ENCODE data around the gene GRM7.

GRM7 gene

GRCh38 chr3:7518026-7518425, 657.1 kb downstream of the GRM7 start:
- DNase-seq, result peak; percentile 4

DNA sequence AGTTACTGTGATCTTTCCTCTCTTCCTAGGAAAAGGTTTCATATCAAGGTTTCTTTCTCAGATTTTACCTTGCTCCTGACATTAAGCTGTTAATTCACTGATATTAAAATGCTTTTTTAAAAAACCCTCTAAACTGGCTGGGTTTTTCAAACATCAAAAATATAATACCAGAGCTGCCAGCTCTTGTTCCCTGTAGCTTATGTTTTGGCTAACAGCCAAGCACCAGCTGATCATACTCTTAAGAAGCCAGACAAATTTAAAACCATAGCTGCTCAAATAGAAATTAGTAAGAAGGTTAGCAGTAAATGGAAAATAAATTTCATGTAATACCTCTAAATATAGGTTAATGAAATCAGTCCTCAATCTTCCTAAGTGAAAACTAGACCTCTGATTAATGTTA, 657.5 kb downstream of the GRM7 start:
- no peak for DNase-seq

DNA sequence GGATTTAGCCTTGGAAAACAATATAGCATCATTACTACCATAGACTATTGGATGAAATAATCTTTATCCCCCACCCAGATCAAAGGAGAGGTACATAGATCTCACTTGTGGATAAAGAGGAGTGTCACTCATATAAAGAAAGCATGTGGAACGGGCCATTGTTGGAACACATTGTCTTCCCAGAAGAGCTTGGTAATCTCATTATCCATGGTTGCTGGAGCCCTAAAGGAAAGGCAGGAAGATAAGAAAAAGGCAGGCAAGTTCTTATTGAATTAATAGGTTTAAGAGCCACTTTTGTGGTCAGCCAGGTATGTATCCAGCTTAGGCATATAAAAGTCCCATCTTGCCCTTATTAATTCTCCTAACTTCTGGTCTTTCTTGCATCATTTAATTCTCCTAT, 659.1 kb downstream of the GRM7 start:
- DNase-seq, result no peak

DNA sequence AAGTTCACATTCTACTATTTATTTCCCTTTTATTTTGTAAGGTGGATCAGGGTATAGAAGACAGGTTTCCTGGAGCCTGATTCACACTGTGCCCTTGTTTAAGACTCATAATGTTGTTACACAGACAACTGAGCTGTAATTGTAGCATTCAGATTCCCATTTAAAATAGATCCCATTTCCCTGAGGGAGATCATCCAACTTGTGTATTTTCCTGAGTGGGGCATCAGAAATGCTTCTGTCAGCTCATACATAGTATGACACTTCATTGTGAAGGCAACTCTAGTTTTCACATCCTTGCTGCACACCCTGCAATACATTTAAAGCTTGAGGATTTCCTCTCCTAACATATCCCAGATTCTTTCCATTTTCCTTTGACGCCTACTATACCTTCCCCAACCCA, 659.7 kb downstream of the GRM7 start:
- DNase-seq, result no peak

DNA sequence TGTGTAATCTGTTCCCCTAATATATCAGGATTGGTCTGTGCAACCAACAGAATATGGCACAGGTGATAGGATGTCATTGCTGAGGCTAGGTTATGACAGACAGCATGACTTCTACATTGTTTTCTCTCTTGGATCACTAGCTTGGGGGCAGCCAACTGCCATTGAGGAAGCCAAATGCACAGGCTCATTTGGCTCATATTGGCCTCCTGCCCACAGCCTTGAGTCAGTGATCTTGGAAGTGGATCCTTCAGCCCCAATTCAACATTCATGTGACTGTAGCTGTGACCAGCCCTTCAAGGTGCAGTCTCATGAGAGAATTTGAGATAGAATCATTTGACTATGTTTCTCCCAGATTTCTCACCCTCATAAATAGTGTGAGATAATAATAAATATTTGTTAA, 675.6 kb downstream of the GRM7 start:
- no peak for DNase-seq

- no peak for DNase-seq
Observed at GRCh38 chr3:7536921-7537320, 676.0 kb downstream of the GRM7 start.

DNA sequence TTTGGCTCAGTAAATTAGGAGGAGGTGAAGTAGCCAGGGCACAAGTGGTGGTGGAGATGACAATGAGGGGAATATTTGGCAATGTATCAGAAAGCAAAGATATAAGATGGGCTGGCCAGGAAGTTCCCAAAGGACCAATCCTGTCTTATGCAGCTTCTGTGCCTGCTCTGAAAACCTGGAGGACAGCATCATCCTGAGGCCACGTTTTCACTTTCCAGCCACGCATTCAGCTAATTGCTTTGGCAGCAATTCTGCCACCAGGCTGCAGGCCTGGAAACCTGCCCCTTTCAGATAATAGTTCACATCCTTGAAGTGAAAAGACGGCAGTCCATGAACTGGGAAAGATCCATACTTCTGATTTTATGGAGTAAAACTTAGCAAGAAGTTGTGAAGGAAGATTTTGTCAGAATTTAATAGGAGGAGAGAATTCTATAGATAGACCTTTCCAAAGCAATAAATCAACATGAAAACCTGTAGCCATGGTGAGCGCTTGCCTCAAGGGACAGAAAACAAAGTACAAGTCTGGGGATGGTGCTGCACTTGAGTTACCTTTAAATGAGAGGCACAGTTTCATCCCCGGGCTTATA, 682.5 kb downstream of the GRM7 start:
- no peak for DNase-seq

DNA sequence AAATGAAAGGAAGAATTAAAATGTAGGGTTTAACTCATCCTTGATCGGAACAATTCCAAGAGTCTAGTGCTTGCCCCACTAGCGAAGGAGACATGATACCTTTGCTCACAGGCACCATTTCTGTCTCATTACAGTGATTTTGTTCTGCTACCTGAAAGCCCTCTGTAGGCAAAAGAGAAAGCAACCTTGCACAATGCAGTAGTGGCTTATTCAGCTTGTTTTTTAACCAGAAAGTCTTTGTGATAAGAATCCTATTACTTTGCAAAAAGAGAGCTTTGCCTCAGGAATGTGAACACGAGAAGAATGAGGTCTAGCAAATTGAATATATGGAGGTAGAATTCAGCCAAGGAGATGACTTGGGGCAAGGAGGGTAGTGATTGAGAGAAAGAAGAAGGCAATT, 684.4 kb downstream of the GRM7 start:
- no peak for DNase-seq

DNA sequence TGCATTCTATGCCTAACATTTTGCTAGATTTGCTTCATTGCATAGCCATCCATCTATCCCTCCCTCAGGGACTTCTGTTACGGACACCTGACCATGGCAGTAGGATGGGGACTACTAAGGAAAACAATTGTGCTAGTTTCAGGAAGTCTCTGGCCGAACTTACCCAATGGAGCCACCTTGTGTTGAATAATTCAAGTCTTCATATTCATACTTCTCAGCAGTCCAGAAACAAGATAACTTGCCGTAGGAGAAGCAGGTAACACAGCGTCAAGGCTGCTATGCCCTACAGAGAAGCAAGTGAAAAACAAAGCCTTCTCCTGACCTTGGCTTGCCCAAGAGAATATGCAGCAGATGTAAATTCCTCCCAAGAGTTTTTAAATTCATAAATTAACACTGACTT, 685.3 kb downstream of the GRM7 start:
- DNase-seq, result no peak

DNA sequence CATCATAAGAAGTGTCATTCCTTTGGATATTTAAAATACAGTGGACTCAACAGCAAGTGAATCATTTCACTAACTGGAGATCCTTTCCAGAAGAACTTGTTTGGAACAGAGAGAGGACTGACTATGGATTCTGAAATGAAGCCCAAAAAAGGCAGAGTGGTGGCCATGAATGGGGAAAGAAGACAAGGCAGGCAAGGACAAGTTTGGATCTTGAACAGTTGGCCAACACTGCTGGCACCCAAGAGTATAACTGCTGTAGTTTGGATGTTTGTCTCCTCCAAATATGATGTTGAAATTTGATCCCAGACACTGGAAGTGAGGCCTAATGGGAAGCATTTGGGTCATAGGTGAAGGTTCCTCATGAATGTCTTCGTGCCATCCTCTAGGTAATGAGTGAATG, 686.9 kb downstream of the GRM7 start:
- no peak for DNase-seq

GRCh38 chr3:7562892-7563291, 702.0 kb downstream of the GRM7 start:
- DNase-seq, result no peak

DNA sequence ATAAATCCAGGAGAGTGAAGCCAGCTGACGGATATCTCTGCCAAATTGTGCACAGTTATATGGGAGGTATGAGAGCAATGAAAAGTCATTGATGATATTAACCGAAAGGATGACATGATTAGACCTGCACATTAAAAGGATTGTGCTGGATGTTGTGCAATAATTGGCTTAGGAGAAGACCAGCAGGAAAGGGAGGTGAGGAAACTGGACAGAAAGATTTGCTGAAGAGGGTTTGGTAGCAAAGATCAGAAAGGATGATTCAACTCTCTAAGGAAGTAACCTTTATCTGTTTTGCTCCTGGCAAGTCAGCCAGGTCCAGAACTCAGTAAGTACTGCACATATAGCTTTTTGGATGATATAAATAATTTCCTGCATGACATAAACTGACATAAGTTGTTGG, 704.7 kb downstream of the GRM7 start:
- DNase-seq, result no peak

DNA sequence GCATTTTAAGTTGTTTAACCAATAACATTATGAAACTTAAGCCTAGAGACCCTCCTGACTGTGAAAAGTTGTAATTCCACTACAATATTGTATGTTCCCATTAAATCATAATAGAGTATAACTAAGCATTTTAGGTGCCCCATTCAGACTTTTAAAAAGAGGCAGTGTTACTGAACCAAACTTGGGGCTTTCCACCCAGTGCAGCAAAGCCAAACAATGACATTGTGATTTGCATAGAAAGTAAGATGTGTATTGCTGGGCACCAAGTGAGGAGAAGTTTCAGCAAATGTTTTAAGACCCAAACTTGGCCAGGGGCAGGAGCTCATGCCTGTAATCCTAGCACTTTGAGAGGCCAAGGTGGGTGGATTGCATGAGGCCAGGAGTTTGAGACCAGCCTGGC, 706.2 kb downstream of the GRM7 start:
- DNase-seq, result no peak

GRCh38 chr3:7568526-7569184, 707.7 kb downstream of the GRM7 start:
- no peak for DNase-seq

DNA sequence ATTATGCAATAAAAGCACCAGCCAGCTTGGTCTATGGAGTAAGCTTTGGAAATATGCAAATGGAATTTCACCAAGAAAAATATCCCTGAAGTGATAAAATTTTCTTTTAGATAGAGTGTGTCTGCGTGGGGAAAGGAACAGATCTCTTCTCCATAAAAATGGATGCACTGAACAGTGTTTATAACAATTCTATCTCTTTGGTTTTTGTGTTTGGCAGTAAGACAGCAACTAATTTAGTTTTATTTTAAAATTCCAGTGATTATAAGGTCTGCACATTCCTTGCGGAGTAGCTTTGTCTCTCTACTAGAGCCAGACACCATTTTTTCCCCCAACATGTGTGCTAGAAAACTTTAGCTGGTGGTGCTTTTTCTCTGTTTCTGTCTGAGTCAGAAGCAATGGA, 712.4 kb downstream of the GRM7 start:
- DNase-seq, result no peak

DNA sequence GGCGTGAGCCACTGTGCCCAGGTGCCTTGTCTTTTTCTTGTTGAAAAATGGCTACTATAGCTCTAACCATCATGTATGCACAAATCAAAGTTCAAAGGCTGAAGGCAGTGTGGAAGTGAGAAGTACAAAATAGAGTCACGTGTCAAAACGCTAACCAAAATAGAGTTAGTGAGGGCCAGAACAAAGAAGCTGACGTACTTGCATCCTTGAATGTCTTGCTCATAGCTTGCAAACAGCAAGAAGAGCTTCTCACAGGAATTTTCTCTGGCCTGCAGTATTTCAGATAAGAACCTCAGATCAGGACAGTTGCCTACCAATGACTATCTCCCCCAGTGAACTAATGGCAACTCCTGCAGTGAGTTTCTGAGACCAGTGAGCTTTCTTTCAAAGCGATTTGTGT, 713.5 kb downstream of the GRM7 start:
- DNase-seq, result no peak

DNA sequence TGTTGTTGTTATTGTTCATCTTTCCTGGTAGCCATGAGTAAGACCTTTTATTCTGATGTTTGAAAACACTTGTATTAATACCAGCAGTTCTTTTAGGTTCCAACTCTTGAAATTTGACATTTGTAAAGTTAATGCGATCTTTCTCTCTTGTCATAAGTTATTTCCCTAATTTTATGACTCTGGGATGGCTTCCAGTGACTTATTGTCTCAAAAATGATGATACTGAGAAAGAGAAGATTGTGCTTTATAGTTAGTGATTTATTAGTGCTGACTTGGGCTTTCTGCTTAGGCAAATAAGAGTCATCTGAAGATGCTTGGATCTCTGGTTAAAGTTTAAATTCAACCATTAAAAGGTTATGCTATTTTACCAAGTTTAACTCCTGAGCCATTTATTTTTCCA, 715.2 kb downstream of the GRM7 start:
- no peak for DNase-seq

DNA sequence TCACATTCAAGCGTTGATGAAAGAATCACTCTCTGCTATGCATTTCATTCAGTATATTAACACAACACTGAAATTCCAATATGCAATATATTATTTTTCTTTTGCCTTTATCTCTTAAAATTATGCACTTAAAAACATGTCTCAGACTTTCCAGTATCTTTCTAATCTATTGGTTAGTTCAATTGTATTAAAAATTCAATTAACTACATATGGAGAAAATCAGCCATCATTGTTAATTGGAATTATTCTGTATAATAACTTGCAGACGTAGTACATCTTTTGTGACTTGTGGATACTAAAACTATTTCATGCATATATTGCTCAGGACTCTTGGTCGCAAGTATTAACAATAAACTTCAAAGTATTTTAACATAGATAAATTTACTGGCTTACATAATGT, 715.6 kb downstream of the GRM7 start:
- DNase-seq, result no peak

GRCh38 chr3:7577513-7577912, 716.6 kb downstream of the GRM7 start:
- DNase-seq, result no peak

DNA sequence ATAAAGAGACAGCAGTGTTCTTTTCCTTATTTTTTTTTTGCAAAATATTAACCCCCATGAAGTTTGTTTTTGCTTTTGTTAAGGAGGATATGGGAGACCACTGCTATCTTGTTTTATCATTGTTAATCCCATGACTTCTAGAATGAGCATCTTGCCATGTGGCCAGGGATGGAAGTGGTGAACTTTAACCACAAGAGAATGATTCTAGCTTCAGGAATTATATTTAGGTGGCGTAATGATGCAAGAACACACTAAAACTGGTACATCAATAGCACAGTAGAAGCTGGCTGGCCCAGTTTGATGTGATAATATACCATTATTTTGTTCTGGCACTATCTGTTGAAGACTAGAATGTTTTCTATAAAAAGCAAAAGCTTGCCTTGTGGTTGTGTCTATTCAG, 720.9 kb downstream of the GRM7 start:
- no peak for DNase-seq

- no peak for DNase-seq
Observed at GRCh38 chr3:7585052-7585451, 724.1 kb downstream of the GRM7 start.

GRCh38 chr3:7588236-7588635, 727.3 kb downstream of the GRM7 start:
- DNase-seq, result no peak

- no peak for DNase-seq
Observed at GRCh38 chr3:7589526-7589925, 728.6 kb downstream of the GRM7 start.

DNA sequence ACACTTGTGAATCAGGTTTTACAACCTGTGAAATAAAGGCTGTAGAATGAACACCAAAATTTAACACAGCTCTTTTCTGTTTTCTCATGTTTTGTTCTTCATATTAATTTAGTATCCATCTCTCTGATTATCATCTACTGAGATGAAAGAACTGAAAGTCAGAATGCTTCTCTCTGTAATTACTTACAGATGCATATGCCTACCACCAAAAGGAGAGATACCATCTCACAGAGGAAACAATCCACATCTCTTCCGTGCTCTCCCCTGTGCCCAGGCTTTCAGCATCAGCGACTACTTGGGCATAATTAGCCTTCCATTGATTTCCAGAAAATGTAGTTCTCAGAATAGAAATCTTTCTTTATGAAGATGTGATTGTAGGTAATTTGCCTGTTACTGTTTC, 741.4 kb downstream of the GRM7 start:
- no peak for DNase-seq

DNA sequence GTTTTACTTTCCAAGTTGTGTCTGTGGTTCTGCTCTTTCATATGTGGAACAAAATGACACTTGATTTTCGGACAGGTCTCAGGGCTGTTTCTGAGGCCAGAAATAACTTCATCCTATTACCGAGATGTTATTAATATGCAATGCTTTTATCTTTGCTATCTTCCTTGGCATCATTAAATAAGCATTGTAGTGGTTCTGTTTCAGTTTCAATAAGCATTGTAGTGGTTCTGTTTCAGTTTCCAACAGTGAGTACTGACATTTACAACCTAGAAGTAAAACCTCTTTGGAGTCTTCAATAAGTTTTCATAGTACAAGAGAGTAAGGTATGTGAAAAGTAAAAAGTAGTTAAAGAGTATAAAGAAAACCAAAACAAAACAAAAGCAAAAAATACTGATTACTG, 746.2 kb downstream of the GRM7 start:
- no peak for DNase-seq

Measured in midbrain (tissue), 1 donor.